PC-3 (cell line): ENCODE measurements around the gene AKAP5. TPM values are rescaled to one million over a fixed set of nuclear protein-coding genes. Genes with fewer than 3 reads are reported as not detected.

Experiments
- ATAC-seq: fragments of 200-7000 bp; cut with Tn5 transposase; 2 replicates; pipeline ENCODE4 v1.9.1; 2020; ENCODE audit warnings: mild to moderate bottlenecking, moderate library complexity
- BruUV-seq: library from RNA; stranded (reverse); fragments of 400-500 nt; replicated peaks from 2 replicates; lab custom pipeline; 2021; lab: Mats Ljungman, UMichigan
- CTCF ChIA-PET: fragments of 300-600 bp; sonication (Branson Sonifier 250); formaldehyde crosslinking; loops from one replicate; lab custom pipeline; 2022; ENCODE audit warnings: antibody characterized with exemption; lab: Charles Lee
- POLR2A ChIA-PET: fragments of 300-600 bp; sonication (Branson Sonifier 250); formaldehyde crosslinking; loops from one replicate; lab custom pipeline; 2022; ENCODE audit warnings: antibody characterized with exemption; ENCODE audit not compliant: unreplicated experiment; lab: Charles Lee
- DNase-seq: peaks from one replicate; pipeline ENCODE4 v3.0.0-alpha.2; 2015
- H2AFZ ChIP-seq: fragments of 300-600 bp; sonication (generic); 2 replicates; pipeline ENCODE4 v1.6.0; 2016; ENCODE audit warnings: antibody characterized with exemption, low read length
- H3F3A ChIP-seq: fragments of 300-600 bp; sonication (generic); one replicate; pipeline ENCODE4 v1.6.0; 2017; ENCODE audit warnings: antibody characterized with exemption, low read length, control low read depth, mild to moderate bottlenecking; ENCODE audit not compliant: unreplicated experiment
- H3K27ac ChIP-seq: fragments of 300-600 bp; sonication (generic); 2 replicates; pipeline ENCODE4 v1.5.1; 2016; ENCODE audit warnings: mild to moderate bottlenecking, low read length
- H3K27me3 ChIP-seq: fragments of 300-600 bp; sonication (generic); 2 replicates; pipeline ENCODE4 v1.6.1; 2016; ENCODE audit warnings: low read length, mixed read lengths
- H3K36me3 ChIP-seq: fragments of 300-600 bp; sonication (generic); 2 replicates; pipeline ENCODE4 v1.6.1; 2016; ENCODE audit warnings: low read depth, mixed run types, low read length, mixed read lengths
- H3K4me1 ChIP-seq: fragments of 300-600 bp; sonication (generic); 2 replicates; pipeline ENCODE4 v1.5.1; 2016; ENCODE audit warnings: low read length; ENCODE audit not compliant: insufficient read depth
- H3K4me2 ChIP-seq: fragments of 300-600 bp; sonication (generic); 2 replicates; pipeline ENCODE4 v1.6.0; 2016; ENCODE audit warnings: low read length
- H3K4me3 ChIP-seq: fragments of 300-600 bp; sonication (generic); 2 replicates; pipeline ENCODE4 v1.5.1; 2016; ENCODE audit warnings: mild to moderate bottlenecking, low read length, mixed read lengths
- H3K79me2 ChIP-seq: fragments of 300-600 bp; sonication (generic); 2 replicates; pipeline ENCODE4 v1.6.1; 2017; ENCODE audit warnings: low read length, mixed read lengths
- H3K9ac ChIP-seq: fragments of 300-600 bp; sonication (generic); 2 replicates; pipeline ENCODE4 v1.6.0; 2016; ENCODE audit warnings: mild to moderate bottlenecking, low read length
- H3K9me2 ChIP-seq: fragments of 300-600 bp; sonication (generic); replicated peaks from 2 replicates; pipeline ENCODE4 v1.6.1; 2016; ENCODE audit warnings: mixed run types, low read length, mixed read lengths
- H3K9me3 ChIP-seq: fragments of 300-600 bp; sonication (generic); 2 replicates; pipeline ENCODE4 v1.6.1; 2016; ENCODE audit warnings: low read length, mixed read lengths
- H4K20me1 ChIP-seq: fragments of 300-600 bp; sonication (generic); 2 replicates; pipeline ENCODE4 v1.6.1; 2016; ENCODE audit warnings: low read length, mixed read lengths
- CTCF ChIP-seq: fragments of 300-600 bp; sonication (generic); conservative IDR thresholded peaks from 2 replicates; pipeline ENCODE4 v1.5.1; 2017; ENCODE audit warnings: antibody characterized with exemption, low read depth, mild to moderate bottlenecking, low read length
- EZH2 ChIP-seq: fragments of 300-600 bp; sonication (generic); IDR thresholded peaks from one replicate; pipeline ENCODE4 v1.6.1; 2017; ENCODE audit warnings: antibody characterized with exemption, mild to moderate bottlenecking, low read length; ENCODE audit not compliant: unreplicated experiment
- EZH2phosphoT487 ChIP-seq: fragments of 300-600 bp; sonication (generic); IDR thresholded peaks from 2 replicates; pipeline ENCODE4 v1.6.1; 2018; ENCODE audit warnings: mild to moderate bottlenecking, antibody characterized with exemption, low read length, borderline replicate concordance
- intact Hi-C: fragments of 100-400 bp; cut with micrococcal nuclease; formaldehyde crosslinking; loops from 2 replicates; pipeline ENCODE4 v1.9.0; 2023
- total RNA-seq: library from RNA; depleted of rRNA; stranded (reverse); fragments of >200 nt; gene quantifications from 2 replicates; pipeline ENCODE4 v1.2.3, GENCODE V29; 2014

AKAP5 gene
- total RNA-seq, 1 experiment from 2014 or later = 0.58 TPM

- H3K36me3 ChIP-seq = peaks cover 61% of the 10 kb centered on the region
- H3K27me3 ChIP-seq = no peaks in the 10 kb centered on the region
- no peak overlapping the region for H3K4me2 ChIP-seq
- no TSS peak for BruUV-seq
- POLR2A ChIA-PET = no interaction called here
- no peaks in the 10 kb centered on the region for H3K79me2 ChIP-seq
- no peak overlapping the region for H3K27ac ChIP-seq
- H3K4me1 ChIP-seq = peaks cover 12% of the 10 kb centered on the region
- intact Hi-C loops = no loop called here
- H4K20me1 ChIP-seq = no peaks in the 10 kb centered on the region
- TF ChIP-seq EZH2phosphoT487 (no peak), CTCF (no peak), EZH2 (no peak)
- no peak overlapping the region for H3K9ac ChIP-seq
- CTCF ChIA-PET = no interaction called here
- no peaks in the 10 kb centered on the region for H3K9me3 ChIP-seq
- H3K4me3 ChIP-seq = no peak overlapping the region
- no peaks in the 10 kb centered on the region for H3K9me2 ChIP-seq
- H3F3A ChIP-seq = no peaks in the 10 kb centered on the region
- ATAC-seq (no peak), DNase-seq (peak; percentile 15)
- no peak overlapping the region for H2AFZ ChIP-seq
Measured at GRCh38 chr14:64417055-64417770, 48.1 kb upstream of the AKAP5 start.

- peaks cover 62% of the 10 kb centered on the region for H3K36me3 ChIP-seq
Measured at GRCh38 chr14:64417771-64418125, 47.6 kb upstream of the AKAP5 start.

More at GRCh38 chr14:64417771-64418125, 47.6 kb upstream of the AKAP5 start:
- no TSS peak for BruUV-seq
- Histone ChIP-seq H3F3A (no peaks in the 10 kb centered on the region), H3K4me1 (peaks cover 12% of the 10 kb centered on the region), H3K27ac (no peak overlapping the region), H3K9ac (no peak overlapping the region), H2AFZ (no peak overlapping the region), H3K27me3 (no peaks in the 10 kb centered on the region), H3K4me3 (no peak overlapping the region), H3K4me2 (no peak overlapping the region), H3K9me2 (no peaks in the 10 kb centered on the region), H3K9me3 (no peaks in the 10 kb centered on the region), H3K79me2 (no peaks in the 10 kb centered on the region), H4K20me1 (no peaks in the 10 kb centered on the region)
- intact Hi-C loops = no loop called here
- TF ChIP-seq EZH2phosphoT487 (no peak), CTCF (no peak), EZH2 (no peak)
- DNase-seq (no peak), ATAC-seq (no peak)
- POLR2A ChIA-PET = no interaction called here
- CTCF ChIA-PET = no interaction called here
